ENCODE data around the gene NPHP4.

The NPHP4 gene

GRCh38 chr1:5882367-5883128 is 109.7 kb downstream of the NPHP4 start:
- no peak for TF ChIP-seq CTCF (conservative IDR thresholded peaks at IDR 0.05; ENCODE audit: low read depth, low read length)
- no peak overlapping the region for H3K4me3 ChIP-seq (ENCODE audit: low read depth, low read length)
- DNase-seq (ENCODE audit: low read depth): no peak

DNA sequence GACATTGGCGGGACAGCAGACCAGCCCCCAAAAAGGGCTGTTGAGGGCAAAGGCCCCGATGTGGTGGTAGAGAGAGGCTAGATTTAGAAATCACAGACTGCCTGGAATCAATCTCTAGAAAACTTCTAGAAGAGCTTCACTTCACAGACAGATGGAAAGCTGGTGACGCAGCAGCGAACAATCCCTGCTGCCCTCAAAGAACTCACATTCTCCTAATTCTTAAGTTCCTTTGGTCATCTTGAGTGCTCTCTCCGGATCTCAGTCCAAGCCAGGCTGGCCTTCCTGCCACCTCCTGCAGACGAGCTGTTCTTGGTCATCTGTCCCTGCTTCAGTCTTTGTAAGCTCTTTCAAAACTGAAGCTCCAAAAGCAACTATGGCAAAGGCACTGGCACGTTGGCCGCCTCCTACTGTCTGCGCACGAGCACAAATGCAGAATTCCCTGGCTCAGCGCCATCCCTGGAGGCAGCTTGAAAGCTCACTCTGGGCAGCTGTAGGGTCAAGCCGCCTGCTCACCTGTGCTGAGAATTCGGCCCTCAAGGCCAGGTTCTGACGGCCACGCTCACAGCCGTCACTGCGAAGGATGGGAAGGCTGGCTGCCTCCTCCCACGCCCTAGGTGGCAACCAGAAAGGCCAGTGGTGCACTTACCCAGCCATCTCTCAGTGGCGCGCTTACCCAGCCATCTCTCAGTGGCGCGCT is 110.6 kb downstream of the NPHP4 start:
- no peak for TF ChIP-seq CTCF (conservative IDR thresholded peaks at IDR 0.05; ENCODE audit: low read depth, low read length)
- no peak for DNase-seq (ENCODE audit: low read depth)
- H3K4me3 ChIP-seq (ENCODE audit: low read depth, low read length): no peak overlapping the region

DNA sequence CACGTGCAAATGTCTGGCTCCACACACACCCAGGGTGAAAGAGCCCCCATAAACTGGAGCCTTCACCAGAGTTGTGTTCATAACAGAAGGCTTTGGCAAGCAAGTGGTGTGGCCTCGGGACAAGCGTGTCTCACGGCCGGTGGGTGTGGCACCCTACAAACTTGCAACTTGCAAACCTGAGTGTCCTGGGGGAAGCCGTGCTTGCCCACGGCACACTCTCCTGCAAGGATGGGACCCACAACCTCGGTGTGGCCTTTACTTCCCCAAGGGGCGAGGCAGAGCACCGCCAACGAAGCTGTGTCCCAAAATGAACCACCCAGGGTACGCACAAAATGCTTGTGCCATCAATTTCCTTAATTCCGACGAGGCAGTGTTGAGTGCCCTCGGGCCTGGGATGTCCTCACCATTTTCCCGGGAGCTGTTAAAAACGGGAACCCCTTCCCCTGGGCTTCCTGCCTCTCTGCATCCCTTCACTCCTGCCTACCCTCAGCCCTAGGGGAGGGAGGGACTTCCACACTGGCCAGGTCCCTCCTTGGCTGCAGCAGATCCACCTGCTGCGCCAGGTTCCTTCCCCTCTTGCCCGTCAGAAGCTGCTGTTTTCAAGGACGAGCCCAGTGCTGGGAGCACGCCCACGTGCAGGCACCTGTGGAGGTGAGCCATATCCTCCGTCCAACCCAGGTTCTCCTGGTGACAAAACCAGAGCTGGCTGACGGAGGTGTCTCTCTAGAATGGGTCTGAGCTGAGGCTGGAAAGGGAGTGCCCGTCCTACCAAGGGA is 111.4 kb downstream of the NPHP4 start:
- H3K4me3 ChIP-seq (ENCODE audit: low read depth, low read length): no peak overlapping the region
- TF ChIP-seq CTCF (conservative IDR thresholded peaks at IDR 0.05; ENCODE audit: low read depth, low read length): no peak
- no peak for DNase-seq (ENCODE audit: low read depth)

DNA sequence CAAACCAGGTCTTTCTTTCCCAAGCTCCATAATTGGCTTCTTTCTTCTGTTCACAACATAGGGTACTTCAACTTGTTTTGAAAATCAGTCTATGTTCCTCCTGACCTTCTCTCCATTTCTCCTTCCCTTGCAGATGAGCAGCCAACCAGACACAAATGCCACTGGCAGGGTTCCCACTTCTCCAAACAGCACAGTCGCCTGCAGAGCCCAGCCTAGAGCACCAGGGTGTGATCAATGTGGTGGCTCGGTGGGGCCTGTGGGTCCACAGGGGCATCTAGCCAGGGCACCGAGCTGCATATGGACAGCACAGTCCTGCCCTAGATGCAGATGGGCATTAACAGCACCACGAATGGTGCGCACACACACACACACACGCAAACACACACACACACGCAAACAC is 112.8 kb downstream of the NPHP4 start:
- no peak for TF ChIP-seq CTCF (conservative IDR thresholded peaks at IDR 0.05; ENCODE audit: low read depth, low read length)
- H3K4me3 ChIP-seq (ENCODE audit: low read depth, low read length): no peak overlapping the region
- DNase-seq (ENCODE audit: low read depth): no peak

GRCh38 chr1:5878971-5879370 is 113.3 kb downstream of the NPHP4 start:
- H3K4me3 ChIP-seq (ENCODE audit: low read depth, low read length): no peak overlapping the region
- no peak for TF ChIP-seq CTCF (conservative IDR thresholded peaks at IDR 0.05; ENCODE audit: low read depth, low read length)
- DNase-seq (ENCODE audit: low read depth): no peak

- DNase-seq (ENCODE audit: low read depth): peak; percentile 16
- no peak overlapping the region for H3K4me3 ChIP-seq (ENCODE audit: low read depth, low read length)
- no peak for TF ChIP-seq CTCF (conservative IDR thresholded peaks at IDR 0.05; ENCODE audit: low read depth, low read length)
Measured at GRCh38 chr1:5877683-5878530, 114.3 kb downstream of the NPHP4 start.
